ENCODE data around the gene SMKR1.
A peak's percentile ranks its signal among the peaks of the same experiment; 100 is the strongest.
"Not testable (repeated sequence)": the region's sequence is repeated elsewhere in the genome, so short reads cannot be mapped to it uniquely, and the experiment has no call there.

SMKR1 gene

DNA sequence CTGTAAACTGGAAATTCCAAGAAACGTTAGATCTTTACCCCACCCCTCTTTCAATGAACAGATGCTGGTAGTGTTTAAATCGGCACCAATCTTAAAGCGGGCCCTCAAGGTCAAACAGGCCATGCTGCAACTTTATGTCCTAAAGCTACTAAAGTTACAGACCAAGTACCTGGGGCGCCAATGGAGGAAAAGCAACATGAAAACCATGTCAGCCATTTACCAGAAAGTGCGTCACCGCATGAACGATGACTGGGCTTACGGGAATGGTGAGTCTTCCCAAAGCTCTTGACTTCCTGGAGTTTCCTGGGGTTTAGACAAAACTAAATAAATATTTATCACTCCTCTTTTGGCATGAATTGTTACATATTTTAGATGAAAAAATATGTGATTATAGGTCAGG, 19.6 kb upstream of the SMKR1 start:
- no peak for DNase-seq (ENCODE audit: low read depth in 2 of 2)

DNA sequence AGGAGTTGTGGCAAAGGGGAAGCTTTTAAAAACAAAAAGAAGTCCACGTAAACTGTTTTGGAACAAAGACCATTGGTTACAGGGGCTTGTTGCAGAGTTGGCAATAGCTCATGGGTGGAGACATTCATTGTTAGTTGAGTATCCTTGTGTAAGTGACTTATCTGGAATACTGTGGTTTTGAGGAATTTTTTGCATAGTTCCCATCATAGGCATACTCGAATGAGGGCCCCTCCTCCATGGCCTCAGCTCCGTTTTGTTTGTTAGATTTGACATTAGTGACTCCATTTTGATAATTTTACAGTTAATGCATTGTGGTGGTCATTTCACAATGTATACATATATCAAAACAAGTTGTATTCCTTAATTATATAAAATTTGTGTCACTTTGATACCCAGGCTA, 12.8 kb upstream of the SMKR1 start:
- no peak for DNase-seq (ENCODE audit: low read depth in 2 of 2)

DNA sequence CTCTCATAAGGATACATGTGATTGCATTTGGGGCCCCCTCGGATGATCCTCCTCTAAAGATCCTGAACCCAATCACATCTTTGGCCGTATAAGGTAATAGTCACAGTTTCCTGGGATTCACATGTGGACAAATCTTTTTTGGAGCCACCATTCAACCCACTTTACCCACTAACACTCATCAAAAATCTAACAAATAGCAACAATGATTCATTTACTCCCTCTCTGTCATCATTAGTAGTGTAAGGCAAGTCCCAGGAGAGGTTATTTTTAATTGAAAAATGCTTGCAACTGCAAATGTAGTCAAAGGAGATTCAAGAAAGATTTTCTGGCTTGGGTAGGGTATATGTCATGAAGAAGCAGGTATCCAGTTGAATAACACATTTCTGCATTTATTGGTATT, 9.9 kb upstream of the SMKR1 start:
- no peak for DNase-seq (ENCODE audit: low read depth in 2 of 2)

DNA sequence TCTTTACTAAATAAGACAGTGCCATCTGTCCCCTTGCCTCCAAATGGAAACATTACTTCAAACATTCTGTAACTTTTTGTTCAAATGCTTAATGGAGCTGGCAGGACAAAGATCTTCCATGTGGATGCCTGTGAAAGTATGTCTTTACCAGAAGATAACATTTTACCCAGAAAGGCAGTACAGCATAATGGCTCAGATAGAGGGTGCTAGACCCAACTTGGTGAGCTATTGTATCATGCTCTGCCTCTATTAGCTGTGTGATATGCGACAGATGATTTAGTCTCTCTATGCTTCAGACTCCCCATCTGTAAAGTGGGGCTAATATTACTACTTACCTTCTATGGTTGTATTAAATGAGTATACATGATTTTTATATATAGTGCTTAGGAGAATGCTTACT, 8.8 kb upstream of the SMKR1 start:
- no peak for DNase-seq (ENCODE audit: low read depth in 2 of 2)

DNA sequence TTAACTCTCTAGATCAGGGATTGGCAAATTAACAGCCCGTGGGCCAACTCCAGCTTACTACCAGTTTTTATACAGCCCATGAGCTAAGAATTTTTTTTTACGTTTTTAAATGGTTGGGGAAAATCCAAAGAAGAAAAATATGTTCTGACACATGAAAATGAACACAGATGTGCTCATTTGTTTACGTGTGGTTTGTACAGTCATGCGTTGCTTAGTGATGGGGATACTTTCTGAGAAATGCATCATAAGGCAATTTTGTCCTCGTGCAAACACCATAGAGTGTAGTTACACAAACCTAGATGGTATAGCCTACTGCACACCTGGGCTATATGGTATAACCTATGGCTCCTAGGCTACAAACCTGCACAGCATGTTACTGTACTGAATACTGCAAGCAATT, 8.3 kb upstream of the SMKR1 start:
- no peak for DNase-seq (ENCODE audit: low read depth in 2 of 2)

DNA sequence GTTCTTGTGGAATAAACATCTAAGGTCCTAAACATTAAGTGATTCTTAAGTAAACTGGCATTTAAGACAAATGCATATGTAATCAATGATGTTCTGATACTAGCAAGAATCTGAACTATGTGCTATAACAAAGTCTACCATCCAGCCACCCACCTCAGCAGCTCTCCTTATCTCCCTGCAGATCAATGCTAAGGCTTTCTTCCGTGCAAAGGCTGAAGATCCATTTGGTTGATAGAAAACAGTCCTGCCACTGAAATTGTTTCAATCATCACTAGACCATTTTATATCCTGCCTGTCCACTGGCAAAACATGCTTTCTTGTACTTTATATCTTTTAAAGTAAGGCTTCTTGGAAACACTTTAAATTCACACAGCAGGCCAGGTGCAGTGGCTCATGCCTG, 6.3 kb upstream of the SMKR1 start:
- no peak for DNase-seq (ENCODE audit: low read depth in 2 of 2)

DNA sequence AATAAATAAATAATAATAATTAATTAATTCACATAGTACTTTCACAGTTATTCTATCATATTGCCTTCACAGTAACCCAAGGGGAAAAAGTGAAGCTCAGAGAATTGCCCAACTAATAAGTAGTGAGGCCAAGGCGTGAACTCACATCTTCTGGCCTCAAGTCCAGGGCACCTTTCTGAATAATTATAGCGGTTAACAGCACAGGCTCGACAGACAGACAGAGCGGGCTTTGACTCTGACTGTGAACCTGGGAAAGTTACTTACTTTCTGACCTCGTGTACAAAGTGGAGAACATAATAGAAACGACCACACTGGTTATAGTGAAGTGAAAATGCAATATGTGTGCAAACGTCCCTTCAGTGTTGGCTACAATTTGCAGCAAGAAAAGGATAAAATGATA, 5.7 kb upstream of the SMKR1 start:
- no peak for DNase-seq (ENCODE audit: low read depth in 2 of 2)

DNA sequence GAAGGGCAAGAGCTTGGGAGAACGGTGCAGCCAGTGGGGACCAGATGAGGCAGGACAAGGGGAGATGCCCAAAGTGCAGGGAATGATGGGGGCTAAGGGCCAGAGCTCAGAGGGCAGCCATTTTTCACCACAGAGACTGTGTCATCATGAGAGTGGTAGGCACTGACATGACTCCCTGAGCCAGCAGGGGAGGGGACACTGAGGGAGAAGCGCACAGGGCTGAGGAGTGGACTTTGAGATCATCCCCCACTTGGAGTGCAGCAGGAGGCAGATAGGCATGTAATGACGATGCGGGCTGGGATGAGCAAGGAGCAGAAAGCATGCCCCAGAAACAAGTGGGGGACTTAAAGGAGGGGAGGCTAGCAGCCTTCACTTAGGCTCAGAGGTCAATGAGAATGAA, 5.2 kb upstream of the SMKR1 start:
- DNase-seq (ENCODE audit: low read depth in 2 of 2): no peak

DNA sequence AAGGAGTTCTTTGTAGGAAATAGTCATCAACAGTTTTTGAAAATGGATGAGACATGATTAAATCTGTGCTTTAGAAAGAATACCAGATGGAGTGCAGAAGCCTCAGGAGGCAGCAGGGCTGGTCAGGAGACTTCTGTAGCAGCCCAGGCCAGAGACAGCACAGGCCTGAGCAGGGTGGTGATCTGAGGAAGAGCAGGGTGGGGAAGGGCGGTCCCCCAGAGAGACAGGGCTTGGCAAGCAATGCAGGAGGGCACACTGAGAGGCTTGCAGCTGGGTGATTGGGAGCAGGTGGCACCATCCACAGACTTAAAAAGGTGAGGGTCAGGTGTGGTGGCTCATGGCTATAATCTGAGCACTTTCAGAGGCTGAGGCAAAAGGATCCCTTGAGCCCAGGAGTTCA, 4.3 kb upstream of the SMKR1 start:
- DNase-seq (ENCODE audit: low read depth in 2 of 2): no peak

DNA sequence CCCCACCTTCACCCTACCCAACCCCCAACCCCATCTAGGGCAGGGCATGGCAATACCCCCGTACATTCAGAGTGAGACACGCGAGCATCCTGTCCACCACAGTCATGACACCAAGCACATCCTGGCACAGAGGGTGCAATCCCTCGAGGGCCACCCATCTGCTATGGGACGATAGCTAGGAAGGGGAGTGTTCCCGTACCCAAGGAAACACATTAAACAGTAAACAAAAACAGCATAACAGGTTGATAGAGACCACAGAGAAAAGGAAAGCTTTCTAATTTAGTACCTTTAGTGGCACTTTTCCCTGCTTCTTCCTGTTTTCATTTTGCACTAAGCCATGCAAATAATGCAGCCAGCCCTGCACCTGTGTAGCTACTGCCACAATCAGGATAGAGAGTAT, 2.3 kb upstream of the SMKR1 start:
- no peak for DNase-seq (ENCODE audit: low read depth in 2 of 2)

DNA sequence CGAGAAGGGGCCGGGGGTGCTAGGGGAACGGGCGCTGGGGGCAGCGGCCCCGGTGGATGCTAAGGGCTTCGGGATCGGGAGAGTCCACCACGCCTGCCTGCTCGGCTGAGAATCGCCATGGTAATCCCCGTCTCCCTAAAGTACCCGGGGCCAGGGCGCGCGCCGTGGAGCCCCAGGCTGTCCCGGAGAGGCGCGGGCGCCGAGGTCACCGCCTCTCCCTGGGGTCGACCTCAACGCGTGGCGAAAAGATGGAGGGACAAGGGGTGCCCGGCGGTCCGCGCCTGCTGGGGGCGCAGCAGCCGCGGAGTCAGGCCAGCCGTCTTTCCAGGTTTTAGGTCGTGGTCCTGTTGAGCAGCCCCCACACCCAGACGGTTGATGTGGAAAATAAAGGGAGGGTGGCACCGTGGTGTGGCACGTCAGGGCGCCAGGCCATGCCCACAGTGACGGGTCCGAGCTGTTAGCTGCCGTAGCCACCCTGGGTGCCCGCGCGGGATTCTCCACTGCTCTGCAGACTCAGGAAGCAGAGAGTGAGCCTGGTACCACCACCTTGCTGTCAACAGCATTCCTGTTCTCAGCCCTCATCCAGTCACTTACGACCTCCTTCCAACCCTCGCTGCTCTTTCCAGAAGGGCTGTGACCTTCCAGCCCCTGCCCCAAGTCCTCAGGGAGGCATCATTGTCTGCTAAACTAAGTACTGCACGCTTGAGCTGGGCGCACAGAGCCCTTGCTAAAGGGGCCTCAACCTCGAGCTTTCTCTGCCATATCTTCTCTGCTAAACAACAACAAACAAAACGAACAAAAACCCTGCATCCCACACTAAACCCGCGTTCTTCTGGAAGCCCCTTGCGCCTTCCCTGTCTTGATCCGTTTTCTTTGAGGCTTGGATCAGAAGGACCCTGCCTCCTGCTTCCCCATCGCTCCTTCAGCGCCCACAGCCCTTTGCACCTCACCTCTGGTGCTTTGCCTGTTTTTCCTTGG, 666 bp downstream of the SMKR1 start:
- peak; percentile 3 to 10 for DNase-seq (ENCODE audit: low read depth in 2 of 2)

DNA sequence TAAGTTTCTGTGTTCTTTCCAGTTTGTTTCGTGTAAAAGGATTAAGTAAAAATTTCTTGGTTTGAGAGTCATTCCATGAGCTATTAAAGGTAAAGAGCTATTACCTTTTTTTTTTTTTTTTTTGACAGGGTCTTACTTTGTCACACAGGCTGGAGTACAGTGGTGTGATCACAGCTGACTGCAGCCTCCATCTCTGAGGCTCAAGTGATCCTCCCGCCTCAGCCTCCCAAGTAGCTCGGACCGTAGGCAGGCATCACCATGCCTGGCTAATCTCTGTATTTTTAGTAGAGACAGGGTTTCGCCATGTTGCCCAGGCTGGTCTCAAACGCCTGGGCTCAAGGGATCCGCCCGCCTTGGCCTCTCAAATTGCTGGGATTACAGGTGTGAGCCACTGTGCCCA, 1.4 kb downstream of the SMKR1 start:
- no peak for DNase-seq (ENCODE audit: low read depth in 2 of 2)

DNA sequence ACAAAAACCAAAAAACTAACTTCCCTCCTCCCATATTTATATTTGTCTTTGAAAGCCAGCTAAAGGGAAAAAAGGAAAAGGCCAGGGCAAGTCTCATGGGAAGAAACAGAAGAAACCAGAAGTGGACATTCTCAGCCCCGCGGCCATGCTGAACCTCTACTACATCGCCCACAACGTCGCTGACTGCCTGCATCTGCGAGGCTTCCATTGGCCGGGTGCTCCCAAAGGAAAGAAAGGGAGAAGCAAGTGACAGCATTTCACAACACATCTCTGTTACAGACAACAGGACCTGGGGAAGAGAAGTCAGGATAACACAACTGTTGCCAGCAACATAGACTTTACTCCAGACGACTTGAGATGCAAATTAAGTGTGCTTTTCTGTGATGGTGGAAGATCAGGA, 9.9 kb downstream of the SMKR1 start:
- no peak for DNase-seq (ENCODE audit: low read depth in 2 of 2)

DNA sequence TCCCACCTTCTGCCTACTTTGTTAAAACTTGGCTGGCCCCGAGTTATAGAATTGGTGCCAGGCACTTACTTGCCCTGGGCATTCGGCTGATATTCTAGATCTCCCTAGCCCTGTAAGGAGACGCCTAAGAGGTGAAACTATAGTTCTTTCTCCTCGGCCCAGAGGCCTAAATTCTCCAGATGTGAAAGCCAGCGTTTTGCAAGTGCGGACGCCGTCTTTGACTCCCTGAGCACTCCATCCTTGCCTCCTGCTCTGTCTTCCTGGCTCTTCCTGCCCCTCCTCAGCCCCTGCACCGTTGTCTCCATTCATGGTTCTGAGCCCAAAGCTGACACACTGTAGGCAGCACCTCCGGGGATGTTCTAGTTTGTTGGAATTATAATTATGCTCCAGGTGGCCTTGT, 11.2 kb downstream of the SMKR1 start:
- no peak for DNase-seq (ENCODE audit: low read depth in 2 of 2)

DNA sequence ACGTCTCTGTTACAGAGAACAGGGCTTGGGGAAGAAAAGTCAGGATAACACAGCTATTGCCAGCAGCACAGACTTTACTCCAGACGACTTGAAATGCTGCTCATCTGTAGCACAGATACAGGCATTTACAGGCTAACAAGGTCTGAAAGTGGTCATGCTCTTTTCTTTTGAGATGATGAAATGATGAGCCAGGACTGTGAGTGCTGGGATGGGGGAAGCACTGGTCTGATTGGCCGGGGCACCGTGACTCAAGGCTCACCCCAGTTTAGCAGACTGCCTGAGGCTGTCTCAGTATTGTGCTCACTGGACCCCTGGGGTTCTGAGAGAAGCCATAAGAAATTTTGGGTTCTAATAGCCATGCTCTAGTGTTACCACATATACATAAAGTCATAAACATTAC, 12.4 kb downstream of the SMKR1 start:
- no peak for DNase-seq (ENCODE audit: low read depth in 2 of 2)

DNA sequence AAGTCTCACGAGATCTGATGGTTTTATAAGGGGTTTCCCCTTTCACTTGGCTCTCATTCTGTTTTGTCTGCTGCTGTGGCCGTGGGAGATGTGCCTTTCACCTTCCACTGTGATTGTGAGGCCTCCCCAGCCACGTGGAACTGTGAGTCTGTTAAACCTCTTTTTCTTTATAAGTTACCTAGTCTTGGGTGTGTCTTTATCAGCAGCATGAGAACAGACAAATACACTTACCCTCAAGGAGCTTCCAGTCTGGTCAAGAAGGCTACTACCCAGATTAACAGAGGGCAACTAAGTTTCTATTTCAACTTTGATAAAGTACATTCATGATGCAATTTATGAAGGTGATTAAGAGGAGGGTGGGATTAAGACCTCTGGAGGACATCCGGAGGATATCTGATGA, 13.1 kb downstream of the SMKR1 start:
- no peak for DNase-seq (ENCODE audit: low read depth in 2 of 2)

DNA sequence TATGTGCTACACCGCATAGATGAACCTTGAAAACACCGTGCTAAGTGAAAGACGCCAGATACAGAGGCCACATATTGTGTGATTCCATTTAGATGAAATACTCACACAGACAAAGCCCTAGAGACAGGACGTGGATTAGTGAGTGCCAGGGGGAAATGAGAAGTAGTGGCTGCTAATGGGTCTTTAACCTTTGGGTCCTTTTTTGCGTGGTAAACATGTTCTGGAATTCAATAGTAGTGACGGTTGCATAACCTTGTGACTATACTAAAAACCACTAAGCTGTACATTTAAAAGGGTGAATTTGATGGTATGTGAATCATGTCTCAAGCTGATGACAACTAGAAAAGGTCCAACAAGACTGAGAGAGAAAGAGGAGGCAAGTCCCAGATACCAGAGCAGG, 15.6 kb downstream of the SMKR1 start:
- no peak for DNase-seq (ENCODE audit: low read depth in 2 of 2)

DNA sequence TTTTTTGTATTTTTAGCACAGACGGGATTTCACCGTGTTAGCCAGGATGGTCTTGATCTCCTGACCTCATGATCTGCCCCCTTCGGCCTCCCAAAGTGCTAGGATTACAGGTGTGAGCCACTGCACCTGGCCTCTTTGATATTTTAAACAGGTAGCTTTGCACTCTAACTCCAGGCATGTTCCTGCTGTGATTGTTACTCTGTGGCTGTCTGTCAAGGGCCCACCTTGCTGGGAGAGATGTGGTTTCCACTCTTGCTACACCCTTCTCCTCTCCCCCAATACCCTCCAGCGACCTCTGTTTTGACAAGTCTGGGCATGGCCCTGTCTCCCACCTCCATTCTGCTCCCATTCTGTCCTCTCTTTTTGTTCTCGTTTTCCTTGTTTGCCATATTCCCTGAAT, 17.1 kb downstream of the SMKR1 start:
- DNase-seq (ENCODE audit: low read depth in 2 of 2): no peak

DNA sequence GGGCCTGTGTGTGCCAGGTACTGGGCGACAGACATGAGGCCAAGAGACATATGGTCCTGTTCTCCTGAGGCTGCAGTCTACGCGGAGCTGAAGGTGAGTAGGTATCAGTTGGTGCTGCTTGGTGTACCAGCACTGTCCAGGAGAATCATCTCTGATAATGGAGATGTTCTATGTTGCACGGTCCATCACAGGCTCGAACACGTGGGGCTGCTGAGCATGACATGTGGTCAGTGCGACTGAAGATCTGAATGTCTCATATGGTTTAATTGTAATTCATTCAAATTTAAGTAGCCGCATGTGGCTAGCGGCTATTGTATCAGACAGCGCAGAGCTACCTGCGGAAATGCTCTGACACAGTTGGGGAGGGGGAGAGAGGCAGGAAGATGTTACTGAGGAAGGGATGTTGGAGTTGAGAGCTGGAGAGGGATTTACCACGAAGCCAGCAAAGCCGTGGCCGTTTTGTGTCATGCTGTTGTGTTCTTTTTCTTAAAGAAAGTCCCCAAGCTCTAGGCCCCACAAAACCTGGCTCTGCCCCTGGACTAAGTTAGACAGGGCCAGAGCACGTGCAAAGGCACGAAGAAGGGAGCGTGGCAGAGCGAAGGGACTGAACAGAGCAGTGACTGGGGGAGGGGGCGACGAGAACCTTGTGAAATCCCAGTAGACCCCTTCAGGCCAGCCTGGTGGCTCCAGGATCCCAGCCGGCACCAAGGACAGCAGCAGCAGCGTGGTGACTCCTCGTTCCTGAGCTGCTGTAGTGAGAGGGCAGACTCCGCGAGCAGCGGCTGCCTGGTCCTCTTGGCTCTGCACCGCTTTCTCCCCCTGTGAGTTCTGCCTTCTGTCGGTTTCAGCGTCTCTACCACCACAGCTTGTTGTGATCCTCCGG, 20.0 kb downstream of the SMKR1 start:
- no peak for DNase-seq (ENCODE audit: low read depth in 2 of 2)

DNA sequence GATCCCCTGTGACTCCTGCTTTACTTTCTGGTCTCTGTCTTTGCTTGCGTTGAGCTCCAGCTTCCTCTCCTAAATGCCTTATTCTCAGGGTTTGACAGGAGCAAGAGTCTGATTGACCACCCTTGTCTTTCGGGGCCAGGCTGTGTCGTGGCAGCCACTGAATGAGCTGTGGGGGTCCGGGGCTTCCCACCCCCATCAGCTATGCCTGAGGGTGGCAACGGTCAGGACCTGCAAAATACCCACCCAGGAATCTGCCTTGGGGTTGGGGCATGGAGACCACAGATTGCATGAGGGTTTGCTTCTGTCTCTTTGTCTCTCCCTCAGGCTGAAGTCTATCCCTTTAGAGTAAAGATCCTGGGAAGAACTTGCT, 20.6 kb downstream of the SMKR1 start:
- DNase-seq (ENCODE audit: low read depth in 2 of 2): no peak

DNA sequence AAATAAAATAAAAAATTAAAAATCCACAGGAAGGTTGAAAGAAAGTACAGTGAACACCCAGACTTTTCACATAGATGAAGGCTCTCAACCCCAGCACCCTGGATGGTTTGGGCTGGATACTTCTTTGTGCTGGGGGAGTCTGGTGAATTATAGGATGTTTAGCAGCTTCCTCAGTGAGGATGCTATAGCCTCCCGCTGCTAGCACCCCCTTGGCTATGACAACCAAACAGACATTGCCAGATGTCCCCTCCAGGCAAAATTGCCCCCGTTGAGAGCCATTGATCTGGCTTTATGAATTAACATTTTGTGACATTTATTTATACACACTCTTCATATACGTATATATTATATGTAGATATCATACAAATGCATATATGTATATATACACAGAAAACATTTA, 21.6 kb downstream of the SMKR1 start:
- no peak for DNase-seq (ENCODE audit: low read depth in 2 of 2)

DNA sequence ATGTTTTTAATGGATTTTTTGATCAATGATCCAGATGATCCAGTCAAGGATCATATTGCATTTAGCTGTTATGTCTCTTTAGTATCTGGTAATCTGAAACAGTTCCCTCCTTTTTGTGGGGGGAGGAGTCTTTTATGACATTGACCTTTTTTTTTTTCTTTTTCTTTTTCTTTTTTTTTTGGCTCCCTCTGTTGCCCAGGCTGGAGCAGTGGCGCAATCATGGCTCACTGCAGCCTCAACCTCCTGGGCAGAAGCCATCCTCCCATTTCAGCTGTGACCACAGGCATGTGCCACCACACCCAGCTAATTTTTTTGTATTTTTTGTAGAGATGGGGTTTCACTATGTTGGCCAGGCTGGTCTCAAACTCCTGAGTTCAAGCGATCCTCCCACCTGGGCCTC, 22.1 kb downstream of the SMKR1 start:
- DNase-seq (ENCODE audit: low read depth in 2 of 2): not testable (repeated sequence)

All from stimulated activated CD4-positive, alpha-beta T cell treated with anti-CD3 and anti-CD28 coated beads, Interleukin-1b, Interleukin-23, amount 100 ng/mL, for 4 hours (primary cell).